COR-L47 (cell line): ENCODE results near the gene GNG5.
"Not testable (repeated sequence)": the region's sequence is repeated elsewhere in the genome, so short reads cannot be mapped to it uniquely, and the experiment has no call there.

ENCODE experiments used
- DNase-seq: peaks from one replicate; lab custom pipeline; 2025; lab: John Stamatoyannopoulos, UW

Gene GNG5

GRCh38 chr1:84506002-84506728 lies at the start of gene GNG5, which contains the start of gene SPATA1:
Gene GNG5 (minus strand): TSS chr1:84506581. CDS start chr1:84506091, 490 bp downstream.
Gene SPATA1 (plus strand): TSS chr1:84506386. CDS start chr1:84516360, 9,974 bp downstream.
- peak; percentile 89 for DNase-seq

GRCh38 chr1:84550826-84551225 lies 44.4 kb upstream of the GNG5 start:
- no peak for DNase-seq

- peak; percentile 5 for DNase-seq
Measured at GRCh38 chr1:84541679-84542078, 35.3 kb upstream of the GNG5 start.

- no peak for DNase-seq
Measured at GRCh38 chr1:84540759-84541158, 34.4 kb upstream of the GNG5 start.

GRCh38 chr1:84539972-84540371 lies 33.6 kb upstream of the GNG5 start:
- no peak for DNase-seq

- no peak for DNase-seq
Measured at GRCh38 chr1:84538599-84538998, 32.2 kb upstream of the GNG5 start.

- peak; percentile 63 for DNase-seq
Measured at GRCh38 chr1:84525779-84526178, 19.4 kb upstream of the GNG5 start.

- no peak for DNase-seq
Measured at GRCh38 chr1:84524590-84524989, 18.2 kb upstream of the GNG5 start.

- no peak for DNase-seq
Measured at GRCh38 chr1:84510668-84511067, 4.3 kb upstream of the GNG5 start.

GRCh38 chr1:84510165-84510564 lies 3.8 kb upstream of the GNG5 start:
- DNase-seq = no peak

GRCh38 chr1:84509029-84509428 lies 2.6 kb upstream of the GNG5 start:
- no peak for DNase-seq

- no peak for DNase-seq
Measured at GRCh38 chr1:84508510-84508909, 2.1 kb upstream of the GNG5 start.

GRCh38 chr1:84507887-84508286 lies 1.5 kb upstream of the GNG5 start:
- DNase-seq = not testable (repeated sequence)

GRCh38 chr1:84506729-84507453 lies 510 bp upstream of the GNG5 start:
- DNase-seq = no peak

- DNase-seq = peak; percentile 62
Measured at GRCh38 chr1:84505493-84506001, 834 bp downstream of the GNG5 start.

- no peak for DNase-seq
Measured at GRCh38 chr1:84504580-84505492, 1.5 kb downstream of the GNG5 start.

GRCh38 chr1:84502927-84503326 lies 3.5 kb downstream of the GNG5 start:
- no peak for DNase-seq

- no peak for DNase-seq
Measured at GRCh38 chr1:84497631-84498275, 8.6 kb downstream of the GNG5 start.

- DNase-seq = no peak
Measured at GRCh38 chr1:84496498-84496897, 9.9 kb downstream of the GNG5 start.

- no peak for DNase-seq
Measured at GRCh38 chr1:84493747-84494146, 12.6 kb downstream of the GNG5 start.

- DNase-seq = no peak
Measured at GRCh38 chr1:84492726-84493125, 13.7 kb downstream of the GNG5 start.

GRCh38 chr1:84489766-84490165 lies 16.6 kb downstream of the GNG5 start:
- DNase-seq = no peak
